K562 (cell line): ENCODE data around the gene UTP14C.
"Not testable (repeated sequence)": the region's sequence is repeated elsewhere in the genome, so short reads cannot be mapped to it uniquely, and the experiment has no call there.

ENCODE experiments used
- FOSL1 ChIP-seq: fragments of 200-800 bp; sonication (Bioruptor generic); conservative IDR thresholded peaks from 2 replicates; pipeline ENCODE4 v1.6.1; 2016; ENCODE audit warnings: missing genetic modification characterization, missing compliant biosample characterization
- MCM7 ChIP-seq, 2 experiments: fragments of 450-650 bp; IDR thresholded peaks; 2 replicates each; pipeline ENCODE4 v1.6.1; 2016 to 2018
- MLLT1 ChIP-seq, 2 experiments: fragments of 450-650 bp; IDR thresholded peaks; 2 replicates each; pipeline ENCODE4 v1.6.1; 2016
- NCOA1 ChIP-seq: fragments of 450-650 bp; IDR thresholded peaks from 2 replicates; pipeline ENCODE4 v1.6.1; 2016; ENCODE audit warnings: low read depth
- NR3C1 ChIP-seq: sonication (generic); formaldehyde crosslinking; IDR thresholded peaks from 2 replicates; pipeline ENCODE4 v1.8.1; 2022; ENCODE audit warnings: missing genetic modification reagents
- ZC3H11A ChIP-seq: IDR thresholded peaks from 2 replicates; pipeline ENCODE4 v1.6.1; 2012; ENCODE audit warnings: low read depth, low read length, improper control_type of control experiment
- ZNF143 ChIP-seq: sonication (generic); formaldehyde crosslinking; IDR thresholded peaks from 2 replicates; pipeline ENCODE4 v1.9.0; 2022; ENCODE audit warnings: mild to moderate bottlenecking, missing genetic modification reagents
- TF ChIP-seq, protein P1 (sequence below), 3 experiments: IDR thresholded peaks in 2 of 3; conservative IDR thresholded peaks in 1 of 3; 2 replicates each; pipeline ENCODE4 v1.5.1; 2011 to 2012; ENCODE audit warnings: low read length in 3 of 3, mild to moderate bottlenecking in 3 of 3, control low read depth in 2 of 3, improper control_type of control experiment in 1 of 3, inconsistent platforms in 1 of 3, low read depth in 1 of 3, mixed read lengths in 1 of 3, moderate library complexity in 1 of 3; ENCODE audit not compliant: insufficient read depth in 2 of 3

GRCh38 chr13:52030401-52030800 lies 5.9 kb downstream of the UTP14C start:
- not testable (repeated sequence) for TF ChIP-seq MLLT1 (IDR thresholded peaks at IDR 0.05); NCOA1; ZNF143 (CRISPR knock-in tag); ZC3H11A; NR3C1; MCM7 (IDR thresholded peaks at IDR 0.05); FOSL1 (tag)
- TF ChIP-seq, protein P1, sequence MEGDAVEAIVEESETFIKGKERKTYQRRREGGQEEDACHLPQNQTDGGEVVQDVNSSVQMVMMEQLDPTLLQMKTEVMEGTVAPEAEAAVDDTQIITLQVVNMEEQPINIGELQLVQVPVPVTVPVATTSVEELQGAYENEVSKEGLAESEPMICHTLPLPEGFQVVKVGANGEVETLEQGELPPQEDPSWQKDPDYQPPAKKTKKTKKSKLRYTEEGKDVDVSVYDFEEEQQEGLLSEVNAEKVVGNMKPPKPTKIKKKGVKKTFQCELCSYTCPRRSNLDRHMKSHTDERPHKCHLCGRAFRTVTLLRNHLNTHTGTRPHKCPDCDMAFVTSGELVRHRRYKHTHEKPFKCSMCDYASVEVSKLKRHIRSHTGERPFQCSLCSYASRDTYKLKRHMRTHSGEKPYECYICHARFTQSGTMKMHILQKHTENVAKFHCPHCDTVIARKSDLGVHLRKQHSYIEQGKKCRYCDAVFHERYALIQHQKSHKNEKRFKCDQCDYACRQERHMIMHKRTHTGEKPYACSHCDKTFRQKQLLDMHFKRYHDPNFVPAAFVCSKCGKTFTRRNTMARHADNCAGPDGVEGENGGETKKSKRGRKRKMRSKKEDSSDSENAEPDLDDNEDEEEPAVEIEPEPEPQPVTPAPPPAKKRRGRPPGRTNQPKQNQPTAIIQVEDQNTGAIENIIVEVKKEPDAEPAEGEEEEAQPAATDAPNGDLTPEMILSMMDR (IDR thresholded peaks at IDR 0.05 in 2 of 3, conservative IDR thresholded peaks at IDR 0.05 in 1 of 3; ENCODE audit: insufficient read depth in 2 of 3, low read depth in 1 of 3, low read length in 3 of 3): not testable (repeated sequence)
